K562 (cell line): ENCODE results near the gene PRICKLE4. TPM values are rescaled to one million over a fixed set of nuclear protein-coding genes. Genes with fewer than 3 reads are reported as not detected.

Experiments
- CBX8 ChIP-seq: fragments of 200-600 bp; sonication (generic); IDR thresholded peaks from 2 replicates; pipeline ENCODE4 v1.6.1; 2012; ENCODE audit warnings: borderline replicate concordance, mixed run types, low read depth, mild to moderate bottlenecking, moderate library complexity, mixed read lengths, low read length, control low read depth, inconsistent platforms; ENCODE audit not compliant: poor library complexity, severe bottlenecking; ENCODE audit errors: extremely low read depth
- EGR1 ChIP-seq: fragments of 450-650 bp; conservative IDR thresholded peaks from 2 replicates; pipeline ENCODE4 v1.6.1; 2017; ENCODE audit warnings: mild to moderate bottlenecking
- ETV1 ChIP-seq: fragments of 450-650 bp; conservative IDR thresholded peaks from 2 replicates; pipeline ENCODE4 v1.6.1; 2016; ENCODE audit warnings: missing genetic modification characterization, control low read depth, low read depth, missing compliant biosample characterization
- KDM4B ChIP-seq, 2 experiments: fragments of 450-650 bp in 1 of 2; sonication (generic) in 1 of 2; IDR thresholded peaks; 2 replicates each; pipeline ENCODE4 v1.6.1; 2016 to 2017; ENCODE audit warnings: borderline replicate concordance in 2 of 2, antibody characterized with exemption in 1 of 2, low read depth in 1 of 2, mild to moderate bottlenecking in 1 of 2
- MAZ ChIP-seq, 2 experiments: fragments of 450-650 bp in 1 of 2; sonication (generic) in 1 of 2; formaldehyde crosslinking; IDR thresholded peaks in 1 of 2; conservative IDR thresholded peaks in 1 of 2; 2 replicates each; pipeline versions ENCODE4 v1.4.0 to v1.5.0; 2020; ENCODE audit warnings: mild to moderate bottlenecking in 1 of 2, missing genetic modification reagents in 1 of 2
- PHF20 ChIP-seq: fragments of 450-650 bp; IDR thresholded peaks from 2 replicates; pipeline ENCODE4 v1.6.1; 2018; ENCODE audit not compliant: partially characterized antibody
- SIN3A ChIP-seq, 2 experiments: fragments of 150-350 bp in 1 of 2; IDR thresholded peaks; 2 replicates each; pipeline ENCODE4 v1.6.1; 2011 to 2016; ENCODE audit warnings: borderline replicate concordance in 2 of 2, low read depth in 2 of 2, low read length in 2 of 2, mild to moderate bottlenecking in 2 of 2, moderate library complexity in 2 of 2; ENCODE audit not compliant: control insufficient read depth in 1 of 2
- STAG1 ChIP-seq: sonication (generic); formaldehyde crosslinking; IDR thresholded peaks from 2 replicates; pipeline ENCODE4 v1.5.0; 2020; ENCODE audit warnings: missing genetic modification reagents, borderline replicate concordance
- TAF15 ChIP-seq: fragments of 200-400 bp; formaldehyde crosslinking; IDR thresholded peaks from 2 replicates; pipeline ENCODE4 v1.6.1; 2017; ENCODE audit warnings: mild to moderate bottlenecking, low read depth, low read length, moderate library complexity
- TAF7 ChIP-seq: fragments of 450-650 bp; IDR thresholded peaks from 2 replicates; pipeline ENCODE4 v1.6.1; 2016; ENCODE audit warnings: missing genetic modification characterization, missing compliant biosample characterization
- TRIM25 ChIP-seq: fragments of 450-650 bp; IDR thresholded peaks from 2 replicates; pipeline ENCODE4 v1.7.0; 2016; ENCODE audit warnings: borderline replicate concordance
- ZBTB8A ChIP-seq: fragments of 450-650 bp; IDR thresholded peaks from 2 replicates; pipeline ENCODE4 v1.6.1; 2018; ENCODE audit warnings: mild to moderate bottlenecking, moderate library complexity; ENCODE audit not compliant: partially characterized antibody
- ZMIZ1 ChIP-seq, 2 experiments: fragments of 150-350 bp in 1 of 2; IDR thresholded peaks; 2 replicates each; pipeline ENCODE4 v1.6.1; 2012 to 2016; ENCODE audit warnings: low read depth in 2 of 2, low read length in 2 of 2, mild to moderate bottlenecking in 1 of 2, moderate library complexity in 1 of 2
- ZNF165 ChIP-seq: fragments of 250-450 bp; sonication (Bioruptor Pico); IDR thresholded peaks from 2 replicates; pipeline ENCODE4 v1.4.0; 2020; ENCODE audit warnings: borderline replicate concordance
- ZNF184 ChIP-seq: sonication (generic); formaldehyde crosslinking; IDR thresholded peaks from 2 replicates; pipeline ENCODE4 v1.5.0; 2020; ENCODE audit warnings: missing genetic modification reagents
- ZNF408 ChIP-seq: fragments of 250-450 bp; sonication (Bioruptor Pico); IDR thresholded peaks from 2 replicates; pipeline ENCODE4 v1.4.0; 2020; ENCODE audit warnings: low read depth, mild to moderate bottlenecking, moderate library complexity
- ZNF512 ChIP-seq: IDR thresholded peaks from 2 replicates; pipeline ENCODE4 v1.6.1; 2016; ENCODE audit warnings: missing genetic modification characterization, missing compliant biosample characterization
- ZNF584 ChIP-seq: fragments of 200-800 bp; sonication (Bioruptor generic); IDR thresholded peaks from 2 replicates; pipeline ENCODE4 v1.6.1; 2016; ENCODE audit warnings: low read depth, mild to moderate bottlenecking, missing genetic modification characterization, missing compliant biosample characterization
- polyA plus RNA-seq, 8 experiments: library from polyadenylated mRNA; depleted of rRNA in 4 of 8; stranded (reverse) in 5 of 8; unstranded in 3 of 8; fragments of >200 nt; fragmentation: Nextera tagmentation in 2 of 8; fragmentation: Illumina TruSeq in 1 of 8; extraction: Ambion mirVana in 2 of 8; extraction: Trizol in 1 of 8; gene quantifications; 2 replicates each; pipeline versions ENCODE4 v1.2.1 to v1.2.3, GENCODE V29; 2011 to 2014; ENCODE audit warnings: inconsistent platforms in 1 of 8, missing spikeins in 1 of 8
- total RNA-seq, 7 experiments: library from RNA; depleted of rRNA in 6 of 7; stranded (reverse); fragments of >200 nt in 6 of 7; fragmentation: Illumina TruSeq in 2 of 7; extraction: Trizol in 2 of 7; gene quantifications; 2 replicates each; pipeline versions ENCODE4 v1.2.1 to v1.2.3, GENCODE V29; 2011 to 2021; ENCODE audit warnings: low replicate concordance in 1 of 7

PRICKLE4 gene
- total and polyA plus RNA-seq, 9 of the 15 experiments (the other 6 are each of a cell fraction or from before 2014, with no cell fraction given) = 0.20 to 0.32 (median 0.27) TPM; not detected in 6

GRCh38 chr6:41786451-41787218 is 6.1 kb downstream of the PRICKLE4 start (continued):
- TF ChIP-seq ZNF165 (CRISPR knock-in tag) (0 out of 2 replicates have a peak, but pooled peaks have one; percentile 54), STAG1 (CRISPR knock-in tag) (peak; percentile 63; the same call in 1 of the 2 replicates), TAF15 (no peak), CBX8 (no peak), SIN3A (IDR thresholded peaks at IDR 0.05; ENCODE audit: borderline replicate concordance in 2 of 2, control insufficient read depth in 1 of 2, low read depth in 2 of 2, low read length in 2 of 2) (peak in 1 of 2 experiments; percentile 51; a peak in 2 of 4 replicates), ZBTB8A (no peak), EGR1 (no peak), TRIM25 (no peak), ZNF512 (tag) (no peak), ETV1 (0 out of 2 replicates have a peak, but pooled peaks have one; percentile 4), ZNF408 (CRISPR knock-in tag) (no peak), MAZ (CRISPR knock-in tag; conservative IDR thresholded peaks at IDR 0.05 in 1 of 2, IDR thresholded peaks at IDR 0.05 in 1 of 2) (peak; percentile 91 to 94), TAF7 (tag) (no peak; the same call in 1 of the 2 replicates), ZNF184 (no peak), KDM4B (IDR thresholded peaks at IDR 0.05; ENCODE audit: borderline replicate concordance in 2 of 2, low read depth in 1 of 2) (no peak), PHF20 (no peak), ZNF584 (CRISPR knock-in tag) (no peak), ZMIZ1 (IDR thresholded peaks at IDR 0.05; ENCODE audit: low read depth in 2 of 2, low read length in 2 of 2) (no peak)
